Thyroid gland (tissue), 4 donors: ENCODE data around the gene PODNL1. TPM values are rescaled to one million over a fixed set of nuclear protein-coding genes. Genes with fewer than 3 reads are reported as not detected.

ENCODE experiments used
- DNase-seq, 2 donors: peaks; one replicate each; pipeline ENCODE4 v3.0.0-alpha.2; 2019
- H3K27ac ChIP-seq, 3 donors: fragments of 200-600 bp; sonication (generic); 1 replicate in 2 of 3; 2 replicates in 1 of 3; pipeline ENCODE4 v1.5.1; 2016 to 2019; ENCODE audit warnings: mild to moderate bottlenecking in 1 of 3, moderate library complexity in 1 of 3
- H3K27me3 ChIP-seq: fragments of 200-600 bp; sonication (generic); one replicate; pipeline ENCODE4 v1.5.1; 2019
- H3K36me3 ChIP-seq, 2 donors: fragments of 200-600 bp; sonication (generic); one replicate each; pipeline ENCODE4 v1.5.1; 2016 to 2019
- H3K4me1 ChIP-seq, 2 donors: fragments of 200-600 bp; sonication (generic); one replicate each; pipeline ENCODE4 v1.5.1; 2017 to 2019
- H3K4me3 ChIP-seq, 3 donors: fragments of 200-600 bp; sonication (generic); replicated peaks in 1 of 3; 1 replicate in 2 of 3; 2 replicates in 1 of 3; pipeline ENCODE4 v1.5.1; 2016; ENCODE audit warnings: mild to moderate bottlenecking in 1 of 3
- H3K9me3 ChIP-seq: fragments of 200-600 bp; sonication (generic); one replicate; pipeline ENCODE4 v1.5.1; 2017
- CTCF ChIP-seq, 6 experiments: fragments of 200-600 bp in 3 of 6; fragments of 450-650 bp in 3 of 6; sonication (generic) in 3 of 6; IDR thresholded peaks; one replicate each; pipeline ENCODE4 v1.5.1; 2016 to 2019; ENCODE audit warnings: antibody characterized with exemption in 6 of 6, mild to moderate bottlenecking in 2 of 6, inconsistent platforms in 1 of 6, moderate library complexity in 1 of 6
- POLR2A ChIP-seq, 2 donors: fragments of 450-650 bp; IDR thresholded peaks; one replicate each; pipeline ENCODE4 v1.6.1; 2017; ENCODE audit warnings: antibody characterized with exemption in 2 of 2, mild to moderate bottlenecking in 2 of 2, moderate library complexity in 1 of 2
- WGBS, 2 donors: methylation state at CpG; one replicate each; pipeline ENCODE4 v1.1.5; 2017; 5-methylcytosine and 5-hydroxymethylcytosine counted together
- intact Hi-C: fragments of 100-400 bp; cut with DNase I; formaldehyde crosslinking; loops from one replicate; pipeline ENCODE4 v1.15.1; 2023
- total RNA-seq, 4 donors: library from RNA; depleted of rRNA; stranded (reverse); fragments of >200 nt; gene quantifications; one replicate each; pipeline ENCODE4 v1.2.3, GENCODE V29; 2016

The PODNL1 gene
- total RNA-seq, 4 donors from 2014 or later, result 0.40 to 1.4 (median 0.63) TPM; not detected in 1

- peaks cover 14 to 15% of the 10 kb centered on the region in 2 donors for H3K4me1 ChIP-seq
- DNase-seq, result no peak
- no peaks in the 10 kb centered on the region for H3K9me3 ChIP-seq
- H3K36me3 ChIP-seq, result peaks cover 15 to 17% of the 10 kb centered on the region in 2 donors
- H3K27me3 ChIP-seq, result no peaks in the 10 kb centered on the region
- intact Hi-C loops, result no loop called here
- no peak for TF ChIP-seq POLR2A (IDR thresholded peaks at IDR 0.05)
- TF ChIP-seq CTCF (IDR thresholded peaks at IDR 0.05), result no peak
- WGBS, 2 donors, result 12 to 14% methylated on average over 20 of the region's 20 CpGs
- no peak overlapping the region for H3K4me3 ChIP-seq
- H3K27ac ChIP-seq, result no peak overlapping the region
These were observed 13.6 kb upstream of the PODNL1 start for GRCh38 chr19:13951799-13952153.

DNA sequence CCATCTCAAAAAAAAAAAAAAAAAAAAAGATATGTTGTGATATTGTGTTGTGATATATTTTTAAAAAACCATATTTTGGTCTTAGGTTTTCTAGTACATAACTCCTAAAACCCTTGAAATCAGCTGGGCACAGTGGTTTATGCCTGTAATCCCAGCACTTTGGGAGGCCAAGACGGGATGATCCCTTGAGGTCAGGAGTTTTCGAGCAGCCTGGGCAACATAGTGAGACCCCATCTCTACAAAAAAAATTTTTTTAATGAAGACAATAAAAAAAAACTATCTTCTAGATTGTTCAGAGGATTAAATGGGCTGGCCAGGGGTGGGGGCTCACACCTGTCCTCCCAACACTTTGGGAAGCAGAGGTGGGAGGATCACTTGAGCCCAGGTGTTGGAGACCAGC lies 12.8 kb upstream of the PODNL1 start:
- peaks cover 14 to 15% of the 10 kb centered on the region in 2 donors for H3K4me1 ChIP-seq
- no peak for DNase-seq
- no peaks in the 10 kb centered on the region for H3K9me3 ChIP-seq
- TF ChIP-seq POLR2A (IDR thresholded peaks at IDR 0.05), result no peak
- no peak for TF ChIP-seq CTCF (IDR thresholded peaks at IDR 0.05)
- WGBS, 2 donors, result 84 to 93% methylated on average over 2 of the region's 2 CpGs
- no peaks in the 10 kb centered on the region for H3K27me3 ChIP-seq
- intact Hi-C loops, result no loop called here
- H3K4me3 ChIP-seq, result no peak overlapping the region
- no peak overlapping the region for H3K27ac ChIP-seq
- H3K36me3 ChIP-seq, result peaks cover 7 to 9% of the 10 kb centered on the region in 2 donors

DNA sequence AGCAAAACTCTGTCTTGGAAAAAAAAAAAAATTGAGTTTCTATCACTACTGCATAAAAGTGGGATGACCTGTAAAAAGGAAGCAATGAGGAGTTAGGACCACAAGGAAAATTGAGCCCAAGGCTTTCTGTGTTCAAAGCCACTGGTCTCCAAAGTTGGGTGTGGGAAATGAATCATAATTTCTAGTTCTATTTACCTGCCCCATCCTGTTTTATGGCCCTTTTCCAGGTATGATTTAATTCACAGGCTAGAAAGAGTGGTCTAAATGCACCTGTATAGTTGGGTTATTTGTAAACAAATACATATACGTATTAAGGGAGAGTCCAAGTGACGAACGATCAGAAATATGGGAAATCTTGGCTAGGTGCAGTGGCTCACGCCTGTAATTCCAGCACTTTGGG lies 8.2 kb upstream of the PODNL1 start:
- H3K36me3 ChIP-seq, result no peaks in the 10 kb centered on the region
- 93 to 94% methylated on average over 4 of the region's 4 CpGs for WGBS, 2 donors
- no peak overlapping the region for H3K27ac ChIP-seq
- H3K4me1 ChIP-seq, result no peaks in the 10 kb centered on the region
- no peak overlapping the region for H3K4me3 ChIP-seq
- H3K9me3 ChIP-seq, result no peaks in the 10 kb centered on the region
- H3K27me3 ChIP-seq, result no peaks in the 10 kb centered on the region
- intact Hi-C loops, result no loop called here
- TF ChIP-seq POLR2A (IDR thresholded peaks at IDR 0.05) (no peak), CTCF (IDR thresholded peaks at IDR 0.05) (no peak)
- DNase-seq, result no peak

DNA sequence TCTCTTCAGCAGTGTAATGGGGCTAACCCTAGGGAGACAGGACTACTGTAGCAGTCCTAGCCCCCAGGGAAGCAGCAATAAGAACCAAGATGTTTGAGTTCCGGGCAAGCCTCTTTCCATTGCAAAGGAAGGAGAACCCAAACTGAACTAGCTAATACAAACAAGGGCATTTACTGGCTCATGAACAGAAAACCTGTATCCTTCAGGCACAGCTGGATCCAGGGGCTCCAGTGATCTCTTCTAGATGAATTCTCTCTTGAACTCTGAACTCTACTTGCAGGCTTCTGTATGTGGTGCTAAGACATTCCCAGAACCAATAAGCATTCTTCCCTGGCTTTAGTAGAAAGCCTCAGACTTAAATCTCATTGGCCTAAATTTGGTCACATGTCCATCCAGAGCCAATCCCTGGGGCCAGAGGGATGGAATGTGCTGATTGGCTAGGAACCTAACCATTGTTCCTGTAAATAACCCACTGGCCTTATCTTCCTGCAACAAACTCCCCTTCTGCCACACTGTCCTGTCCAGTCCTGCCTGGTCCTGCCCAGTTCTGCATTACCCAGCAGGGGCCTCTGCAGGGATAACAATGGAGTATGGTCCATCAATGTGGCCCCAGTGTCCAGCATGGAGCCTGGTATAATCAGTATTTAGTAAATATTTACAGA lies 3.9 kb upstream of the PODNL1 start:
- 88 to 100% methylated on average over 1 of the region's 1 CpG for WGBS, 2 donors
- no peak for TF ChIP-seq POLR2A (IDR thresholded peaks at IDR 0.05)
- TF ChIP-seq CTCF (IDR thresholded peaks at IDR 0.05), result no peak
- H3K9me3 ChIP-seq, result no peaks in the 10 kb centered on the region
- intact Hi-C loops, result no loop called here
- no peaks in the 10 kb centered on the region for H3K4me1 ChIP-seq
- H3K36me3 ChIP-seq, result no peaks in the 10 kb centered on the region
- no peak for DNase-seq
- H3K4me3 ChIP-seq, result no peak overlapping the region
- H3K27me3 ChIP-seq, result no peaks in the 10 kb centered on the region
- H3K27ac ChIP-seq, result no peak overlapping the region

DNA sequence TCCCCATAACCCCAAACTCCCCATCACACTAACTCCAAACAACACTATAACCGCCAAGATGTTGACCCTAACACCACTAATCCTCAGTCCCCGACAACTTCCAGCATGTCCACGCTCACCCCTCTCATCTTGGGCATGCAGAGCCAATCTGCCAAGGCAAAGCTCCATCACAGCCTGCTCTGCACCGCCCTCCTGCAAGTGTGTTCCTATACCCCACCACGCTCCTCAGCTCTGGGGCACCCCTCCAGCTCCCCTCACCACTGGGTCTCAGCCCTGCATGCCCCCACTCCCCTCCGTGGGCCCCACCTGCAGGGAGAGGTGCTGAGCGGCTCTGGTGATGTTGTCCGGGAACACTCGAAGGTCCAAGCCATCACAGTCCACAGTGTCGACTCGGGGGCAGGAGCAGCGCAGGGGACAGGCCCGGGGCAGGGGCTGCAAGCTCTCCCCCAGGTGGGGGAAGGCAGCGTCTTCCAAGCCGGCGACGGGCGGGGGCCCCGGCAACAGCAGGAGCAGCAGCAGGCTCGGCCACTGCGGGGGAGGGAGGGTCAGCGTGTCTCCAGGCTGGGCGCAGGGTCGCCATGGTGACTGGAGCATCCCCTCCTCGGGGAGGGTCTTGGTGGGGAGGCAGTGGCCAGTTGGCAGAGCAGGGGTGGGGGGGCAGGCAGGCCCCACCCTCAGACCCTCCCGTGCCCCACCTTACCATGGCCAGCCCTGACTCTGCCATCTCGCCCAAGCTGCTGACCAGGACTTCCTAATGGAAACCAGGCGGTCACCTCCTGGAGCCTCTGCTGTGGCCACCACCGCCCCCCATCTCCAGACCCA lies 527 bp downstream of the PODNL1 start:
- DNase-seq, result no peak
- Histone ChIP-seq H3K4me1 (no peaks in the 10 kb centered on the region), H3K9me3 (no peaks in the 10 kb centered on the region), H3K27ac (no peak overlapping the region), H3K4me3 (no peak overlapping the region), H3K36me3 (no peaks in the 10 kb centered on the region), H3K27me3 (peaks cover 8% of the 10 kb centered on the region)
- intact Hi-C loops, result no loop called here
- 12 to 23% methylated on average over 16 to 17 of the region's 29 CpGs for WGBS, 2 donors
- TF ChIP-seq POLR2A (IDR thresholded peaks at IDR 0.05) (no peak), CTCF (IDR thresholded peaks at IDR 0.05) (no peak)
